ENCODE measurements around the gene LDB3.

The LDB3 gene

GRCh38 chr10:86670290-86670811, 2.0 kb downstream of the LDB3 start:
- Histone ChIP-seq H3K27me3 (replicated peaks; ENCODE audit: insufficient read depth, low read length) (no peaks in the 10 kb centered on the region), H3F3A (ENCODE audit: insufficient read depth, low read length) (no peaks in the 10 kb centered on the region), H3K27ac (ENCODE audit: low read length) (no peak overlapping the region), H3K4me3 (ENCODE audit: low read length) (no peak overlapping the region), H3K9ac (ENCODE audit: low read length) (no peak overlapping the region), H3K79me2 (ENCODE audit: low read length) (no peaks in the 10 kb centered on the region), H2AFZ (ENCODE audit: low read length) (no peak overlapping the region), H3K9me3 (replicated peaks; ENCODE audit: insufficient read depth, low read length) (no peaks in the 10 kb centered on the region), H3K4me2 (ENCODE audit: low read depth, low read length) (no peak overlapping the region), H3K9me2 (replicated peaks; ENCODE audit: insufficient read depth, low read length) (no peaks in the 10 kb centered on the region), H3K36me3 (replicated peaks; ENCODE audit: insufficient read depth, low read length) (no peaks in the 10 kb centered on the region), H4K20me1 (ENCODE audit: insufficient read depth, low read length) (no peaks in the 10 kb centered on the region), H3K4me1 (ENCODE audit: low read length) (no peaks in the 10 kb centered on the region)
- no peak for DNase-seq
- no peak for TF ChIP-seq EZH2phosphoT487 (IDR thresholded peaks at IDR 0.05; ENCODE audit: low read length)
- no peak for TF ChIP-seq CTCF (IDR thresholded peaks at IDR 0.05; ENCODE audit: low read length)
- TF ChIP-seq EZH2 (optimal IDR thresholded peaks at IDR 0.05; ENCODE audit: low read depth, low read length), result no peak

GRCh38 chr10:86670876-86671275, 2.6 kb downstream of the LDB3 start:
- Histone ChIP-seq H3K79me2 (ENCODE audit: low read length) (no peaks in the 10 kb centered on the region), H3K9me3 (replicated peaks; ENCODE audit: insufficient read depth, low read length) (no peaks in the 10 kb centered on the region), H3K4me2 (ENCODE audit: low read depth, low read length) (no peak overlapping the region), H3F3A (ENCODE audit: insufficient read depth, low read length) (no peaks in the 10 kb centered on the region), H3K9ac (ENCODE audit: low read length) (no peak overlapping the region), H3K36me3 (replicated peaks; ENCODE audit: insufficient read depth, low read length) (no peaks in the 10 kb centered on the region), H3K27me3 (replicated peaks; ENCODE audit: insufficient read depth, low read length) (no peaks in the 10 kb centered on the region), H3K4me1 (ENCODE audit: low read length) (no peaks in the 10 kb centered on the region), H2AFZ (ENCODE audit: low read length) (no peak overlapping the region), H3K4me3 (ENCODE audit: low read length) (no peak overlapping the region), H4K20me1 (ENCODE audit: insufficient read depth, low read length) (no peaks in the 10 kb centered on the region), H3K9me2 (replicated peaks; ENCODE audit: insufficient read depth, low read length) (no peaks in the 10 kb centered on the region), H3K27ac (ENCODE audit: low read length) (no peak overlapping the region)
- DNase-seq, result no peak
- TF ChIP-seq EZH2 (optimal IDR thresholded peaks at IDR 0.05; ENCODE audit: low read depth, low read length) (no peak), EZH2phosphoT487 (IDR thresholded peaks at IDR 0.05; ENCODE audit: low read length) (no peak), CTCF (IDR thresholded peaks at IDR 0.05; ENCODE audit: low read length) (no peak)

- H3K27me3 ChIP-seq (replicated peaks; ENCODE audit: insufficient read depth, low read length), result no peaks in the 10 kb centered on the region
- H2AFZ ChIP-seq (ENCODE audit: low read length), result no peak overlapping the region
- H3K9ac ChIP-seq (ENCODE audit: low read length), result no peak overlapping the region
- H3K4me2 ChIP-seq (ENCODE audit: low read depth, low read length), result no peak overlapping the region
- H3K27ac ChIP-seq (ENCODE audit: low read length), result no peak overlapping the region
- no peaks in the 10 kb centered on the region for H4K20me1 ChIP-seq (ENCODE audit: insufficient read depth, low read length)
- no peak for TF ChIP-seq EZH2 (optimal IDR thresholded peaks at IDR 0.05; ENCODE audit: low read depth, low read length)
- H3F3A ChIP-seq (ENCODE audit: insufficient read depth, low read length), result no peaks in the 10 kb centered on the region
- no peaks in the 10 kb centered on the region for H3K79me2 ChIP-seq (ENCODE audit: low read length)
- no peaks in the 10 kb centered on the region for H3K4me1 ChIP-seq (ENCODE audit: low read length)
- no peak overlapping the region for H3K4me3 ChIP-seq (ENCODE audit: low read length)
- H3K9me3 ChIP-seq (replicated peaks; ENCODE audit: insufficient read depth, low read length), result no peaks in the 10 kb centered on the region
- no peak for DNase-seq
- H3K9me2 ChIP-seq (replicated peaks; ENCODE audit: insufficient read depth, low read length), result no peaks in the 10 kb centered on the region
- no peaks in the 10 kb centered on the region for H3K36me3 ChIP-seq (replicated peaks; ENCODE audit: insufficient read depth, low read length)
Observed at GRCh38 chr10:86671419-86671818, 3.1 kb downstream of the LDB3 start.

GRCh38 chr10:86671985-86672710, 3.8 kb downstream of the LDB3 start:
- H3K4me1 ChIP-seq (ENCODE audit: low read length), result no peaks in the 10 kb centered on the region
- DNase-seq, result no peak
- H3F3A ChIP-seq (ENCODE audit: insufficient read depth, low read length), result no peaks in the 10 kb centered on the region
- TF ChIP-seq EZH2phosphoT487 (IDR thresholded peaks at IDR 0.05; ENCODE audit: low read length), result no peak
- no peak for TF ChIP-seq EZH2 (optimal IDR thresholded peaks at IDR 0.05; ENCODE audit: low read depth, low read length)
- TF ChIP-seq CTCF (IDR thresholded peaks at IDR 0.05; ENCODE audit: low read length), result no peak
- H3K36me3 ChIP-seq (replicated peaks; ENCODE audit: insufficient read depth, low read length), result no peaks in the 10 kb centered on the region
- no peak overlapping the region for H3K9ac ChIP-seq (ENCODE audit: low read length)
- no peak overlapping the region for H3K4me3 ChIP-seq (ENCODE audit: low read length)
- H4K20me1 ChIP-seq (ENCODE audit: insufficient read depth, low read length), result no peaks in the 10 kb centered on the region
- H2AFZ ChIP-seq (ENCODE audit: low read length), result no peak overlapping the region
- H3K79me2 ChIP-seq (ENCODE audit: low read length), result no peaks in the 10 kb centered on the region
- no peaks in the 10 kb centered on the region for H3K27me3 ChIP-seq (replicated peaks; ENCODE audit: insufficient read depth, low read length)
- no peaks in the 10 kb centered on the region for H3K9me3 ChIP-seq (replicated peaks; ENCODE audit: insufficient read depth, low read length)
- H3K9me2 ChIP-seq (replicated peaks; ENCODE audit: insufficient read depth, low read length), result no peaks in the 10 kb centered on the region
- H3K4me2 ChIP-seq (ENCODE audit: low read depth, low read length), result no peak overlapping the region
- no peak overlapping the region for H3K27ac ChIP-seq (ENCODE audit: low read length)
